GM06990 (cell line): ENCODE measurements around the gene STARD8.

ENCODE experiments used
- DNase-seq: peaks from one replicate; pipeline ENCODE4 v3.0.0-alpha.2; 2011; ENCODE audit not compliant: insufficient read length; ENCODE audit errors: extremely low read depth
- H3K27me3 ChIP-seq: replicated peaks from 2 replicates; pipeline ENCODE4 v1.6.0; 2011; ENCODE audit warnings: low read length; ENCODE audit not compliant: control insufficient read depth, insufficient read depth
- H3K36me3 ChIP-seq: 2 replicates; pipeline ENCODE4 v1.5.1; 2011; ENCODE audit warnings: low read length; ENCODE audit not compliant: control insufficient read depth, insufficient read depth
- H3K4me3 ChIP-seq: replicated peaks from 2 replicates; pipeline ENCODE4 v1.5.1; 2011; ENCODE audit warnings: low read depth, mild to moderate bottlenecking, control low read depth, low read length
- TF ChIP-seq, protein P1 (sequence below): IDR thresholded peaks from 2 replicates; pipeline ENCODE4 v1.5.1; 2011; ENCODE audit warnings: low read length, control low read depth, mild to moderate bottlenecking, inconsistent platforms; ENCODE audit not compliant: insufficient read depth, poor library complexity, severe bottlenecking

The STARD8 gene

DNA sequence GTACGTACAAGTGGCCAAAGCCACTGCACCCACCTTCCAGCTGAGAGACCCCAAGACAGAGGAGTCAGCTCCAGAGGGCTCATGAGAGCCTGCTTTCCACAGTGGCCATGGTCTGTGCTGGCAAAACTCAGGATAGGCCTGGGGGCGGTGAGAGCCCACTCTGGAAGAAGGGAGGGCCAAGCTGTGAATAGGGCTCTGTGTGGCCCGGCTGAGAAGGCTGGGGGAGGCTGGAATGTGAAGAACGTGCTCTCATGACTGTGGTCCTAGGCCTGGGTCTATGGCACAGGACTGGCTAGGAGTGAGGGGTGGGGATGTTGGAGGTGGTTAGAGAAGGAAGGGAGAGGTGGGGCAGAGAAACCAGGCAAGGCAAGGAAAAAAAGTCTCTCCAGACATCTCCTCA is 13.3 kb downstream of the STARD8 start:
- TF ChIP-seq, protein P1, sequence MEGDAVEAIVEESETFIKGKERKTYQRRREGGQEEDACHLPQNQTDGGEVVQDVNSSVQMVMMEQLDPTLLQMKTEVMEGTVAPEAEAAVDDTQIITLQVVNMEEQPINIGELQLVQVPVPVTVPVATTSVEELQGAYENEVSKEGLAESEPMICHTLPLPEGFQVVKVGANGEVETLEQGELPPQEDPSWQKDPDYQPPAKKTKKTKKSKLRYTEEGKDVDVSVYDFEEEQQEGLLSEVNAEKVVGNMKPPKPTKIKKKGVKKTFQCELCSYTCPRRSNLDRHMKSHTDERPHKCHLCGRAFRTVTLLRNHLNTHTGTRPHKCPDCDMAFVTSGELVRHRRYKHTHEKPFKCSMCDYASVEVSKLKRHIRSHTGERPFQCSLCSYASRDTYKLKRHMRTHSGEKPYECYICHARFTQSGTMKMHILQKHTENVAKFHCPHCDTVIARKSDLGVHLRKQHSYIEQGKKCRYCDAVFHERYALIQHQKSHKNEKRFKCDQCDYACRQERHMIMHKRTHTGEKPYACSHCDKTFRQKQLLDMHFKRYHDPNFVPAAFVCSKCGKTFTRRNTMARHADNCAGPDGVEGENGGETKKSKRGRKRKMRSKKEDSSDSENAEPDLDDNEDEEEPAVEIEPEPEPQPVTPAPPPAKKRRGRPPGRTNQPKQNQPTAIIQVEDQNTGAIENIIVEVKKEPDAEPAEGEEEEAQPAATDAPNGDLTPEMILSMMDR, result no peak
- H3K27me3 ChIP-seq, result no peaks in the 10 kb centered on the region
- H3K36me3 ChIP-seq, result no peaks in the 10 kb centered on the region
- DNase-seq, result no peak
- no peak overlapping the region for H3K4me3 ChIP-seq

DNA sequence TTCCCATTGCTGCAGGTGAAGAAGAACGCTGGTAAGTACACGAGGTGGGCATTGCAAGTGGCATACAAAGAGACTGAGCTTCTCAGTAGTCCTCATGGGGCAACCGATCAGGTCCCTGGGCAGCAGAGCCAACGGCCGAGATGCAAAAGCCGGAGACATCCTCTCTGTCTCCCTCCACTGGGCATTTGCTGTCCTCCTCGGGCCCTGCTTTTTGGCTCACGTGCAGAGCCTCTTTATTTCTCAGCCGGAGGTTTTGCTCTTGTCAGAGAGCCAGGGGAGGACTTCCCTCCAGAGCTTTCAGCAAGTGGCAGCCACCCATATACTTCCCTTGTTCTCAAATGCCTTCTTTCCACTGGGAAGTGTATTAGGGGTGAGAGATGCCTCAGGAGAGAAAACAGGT is 18.0 kb downstream of the STARD8 start:
- no peaks in the 10 kb centered on the region for H3K36me3 ChIP-seq
- H3K27me3 ChIP-seq, result no peaks in the 10 kb centered on the region; the same call in 1 of the 2 replicates
- TF ChIP-seq, protein P1, result no peak
- H3K4me3 ChIP-seq, result no peak overlapping the region
- no peak for DNase-seq

GRCh38 chrX:68666580-68666979 is 19.1 kb downstream of the STARD8 start:
- H3K36me3 ChIP-seq, result no peaks in the 10 kb centered on the region
- TF ChIP-seq, protein P1, result no peak
- no peak for DNase-seq
- H3K27me3 ChIP-seq, result no peaks in the 10 kb centered on the region; the same call in 1 of the 2 replicates
- H3K4me3 ChIP-seq, result no peak overlapping the region

DNA sequence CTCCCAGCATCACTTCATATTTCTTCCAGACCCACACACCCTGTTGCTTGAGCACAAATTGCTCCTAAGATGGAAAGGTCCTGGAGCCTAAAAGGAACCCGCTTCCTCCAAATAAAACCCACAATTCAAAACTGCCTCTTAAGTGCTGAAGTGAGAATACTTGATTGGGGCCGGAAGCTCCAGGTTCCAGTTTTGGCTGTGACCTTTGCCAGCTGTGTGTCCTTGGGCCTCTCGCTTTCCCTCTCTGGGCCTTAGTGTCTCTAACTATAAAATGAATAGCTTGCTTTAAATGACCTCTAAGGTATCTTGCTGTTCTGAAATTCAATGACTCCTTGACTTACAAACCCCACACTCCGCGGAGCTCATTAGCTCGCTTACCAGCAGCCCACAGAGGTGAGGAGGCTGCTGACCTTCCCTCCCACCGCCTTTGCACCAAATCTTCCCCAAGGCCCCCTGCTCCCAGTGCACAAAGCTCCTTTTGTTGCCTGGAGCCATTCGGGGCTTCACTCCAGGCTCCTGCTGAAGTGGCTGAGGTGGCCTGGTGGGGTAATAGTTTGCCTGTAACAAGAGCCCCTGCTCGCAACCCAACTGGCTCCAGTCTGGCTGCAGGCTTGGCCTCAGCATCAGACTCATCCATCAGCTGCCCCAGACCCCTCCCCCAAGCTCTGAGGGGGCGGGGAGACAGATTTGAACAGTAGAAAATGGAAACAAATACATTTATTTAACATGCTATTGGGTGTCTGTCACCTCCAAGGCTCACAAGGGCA is 21.8 kb downstream of the STARD8 start:
- Histone ChIP-seq H3K27me3 (no peaks in the 10 kb centered on the region; the same call in 1 of the 2 replicates), H3K36me3 (no peaks in the 10 kb centered on the region), H3K4me3 (no peak overlapping the region)
- TF ChIP-seq, protein P1, result no peak
- DNase-seq, result no peak

- H3K36me3 ChIP-seq, result no peaks in the 10 kb centered on the region
- TF ChIP-seq, protein P1, result no peak
- H3K27me3 ChIP-seq, result no peaks in the 10 kb centered on the region; the same call in 1 of the 2 replicates
- H3K4me3 ChIP-seq, result no peak overlapping the region
- DNase-seq, result no peak
Measured at GRCh38 chrX:68669871-68670270, 22.4 kb downstream of the STARD8 start.
